ENCODE results near the gene PRPS1. TPM values are rescaled to one million over a fixed set of nuclear protein-coding genes. Genes with fewer than 3 reads are reported as not detected.

The PRPS1 gene
- total RNA-seq, 3 donors from 2014 or later (not counting 1 experiment from before 2014, with no cell fraction given), result 43.7 to 51.5 (median 49.3) TPM

DNA sequence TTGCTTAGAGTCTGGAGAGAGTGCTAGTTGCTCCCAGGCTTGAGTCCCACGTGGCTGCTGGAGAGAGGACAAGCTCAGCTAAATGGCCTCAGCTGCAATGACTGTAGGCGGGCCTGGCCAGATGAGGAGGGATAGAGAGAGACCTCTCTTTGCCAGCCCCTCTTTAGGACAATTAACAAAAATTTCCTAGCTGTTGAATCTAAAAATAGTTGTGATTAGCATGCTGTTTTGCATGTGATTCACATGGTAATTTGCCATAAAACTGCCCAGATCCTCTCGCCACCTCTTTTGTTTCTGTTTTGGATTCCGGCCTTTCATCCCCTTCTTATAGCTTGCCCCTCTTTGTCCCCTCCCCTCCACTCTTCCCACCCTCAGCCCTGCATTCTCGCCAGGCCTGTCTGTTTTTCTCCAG lies 28.9 kb upstream of the PRPS1 start:
- Mint-ChIP-seq H3K27ac (no peak overlapping the region), H3K27me3 (ENCODE audit: low read depth in 2 of 2) (no peaks in the 10 kb centered on the region), H3K4me3 (no peak overlapping the region), H3K4me1 (no peaks in the 10 kb centered on the region), H3K36me3 (no peaks in the 10 kb centered on the region), H3K9me3 (no peaks in the 10 kb centered on the region)
- TF ChIP-seq, protein P1, sequence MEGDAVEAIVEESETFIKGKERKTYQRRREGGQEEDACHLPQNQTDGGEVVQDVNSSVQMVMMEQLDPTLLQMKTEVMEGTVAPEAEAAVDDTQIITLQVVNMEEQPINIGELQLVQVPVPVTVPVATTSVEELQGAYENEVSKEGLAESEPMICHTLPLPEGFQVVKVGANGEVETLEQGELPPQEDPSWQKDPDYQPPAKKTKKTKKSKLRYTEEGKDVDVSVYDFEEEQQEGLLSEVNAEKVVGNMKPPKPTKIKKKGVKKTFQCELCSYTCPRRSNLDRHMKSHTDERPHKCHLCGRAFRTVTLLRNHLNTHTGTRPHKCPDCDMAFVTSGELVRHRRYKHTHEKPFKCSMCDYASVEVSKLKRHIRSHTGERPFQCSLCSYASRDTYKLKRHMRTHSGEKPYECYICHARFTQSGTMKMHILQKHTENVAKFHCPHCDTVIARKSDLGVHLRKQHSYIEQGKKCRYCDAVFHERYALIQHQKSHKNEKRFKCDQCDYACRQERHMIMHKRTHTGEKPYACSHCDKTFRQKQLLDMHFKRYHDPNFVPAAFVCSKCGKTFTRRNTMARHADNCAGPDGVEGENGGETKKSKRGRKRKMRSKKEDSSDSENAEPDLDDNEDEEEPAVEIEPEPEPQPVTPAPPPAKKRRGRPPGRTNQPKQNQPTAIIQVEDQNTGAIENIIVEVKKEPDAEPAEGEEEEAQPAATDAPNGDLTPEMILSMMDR (IDR thresholded peaks at IDR 0.05), result no peak
- Histone ChIP-seq H3K4me1 (ENCODE audit: control insufficient read depth, insufficient read depth, low read length) (no peaks in the 10 kb centered on the region), H3K4me3 (ENCODE audit: low read length) (no peak overlapping the region), H3K27me3 (ENCODE audit: control insufficient read depth, insufficient read depth, low read length) (no peaks in the 10 kb centered on the region), H3K9me3 (ENCODE audit: control insufficient read depth, insufficient read depth, low read length) (no peaks in the 10 kb centered on the region), H3K27ac (ENCODE audit: low read length) (no peak overlapping the region), H3K36me3 (ENCODE audit: control insufficient read depth, insufficient read depth, low read length) (no peaks in the 10 kb centered on the region)
- WGBS (ENCODE audit: insufficient coverage), result 87% methylated on average over 4 of the region's 5 CpGs
- ATAC-seq (no peak), DNase-seq (no peak)
- intact Hi-C loops (cut with micrococcal nuclease), result no loop called here

DNA sequence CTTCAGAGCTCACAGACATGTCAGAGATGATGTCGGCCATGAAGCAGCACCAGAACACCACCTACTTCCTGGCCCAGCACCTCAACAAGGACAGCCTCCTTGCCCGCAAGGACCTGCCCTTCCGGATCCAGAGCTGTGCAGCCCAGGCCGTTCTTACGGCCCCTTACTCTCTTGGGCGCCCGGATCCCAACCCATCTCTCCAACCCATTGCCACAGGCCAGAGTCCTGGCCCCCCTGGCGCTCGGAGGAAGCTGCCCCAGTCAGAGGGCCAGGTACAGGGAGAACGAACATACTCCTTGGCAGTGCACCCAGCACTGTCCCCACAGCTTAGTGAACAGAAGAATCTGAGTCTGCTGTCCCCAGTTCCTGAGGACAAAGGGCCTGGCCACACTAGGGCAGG lies 27.9 kb upstream of the PRPS1 start:
- Histone ChIP-seq H3K27ac (ENCODE audit: low read length) (no peak overlapping the region), H3K27me3 (ENCODE audit: control insufficient read depth, insufficient read depth, low read length) (no peaks in the 10 kb centered on the region), H3K4me3 (ENCODE audit: low read length) (no peak overlapping the region), H3K4me1 (ENCODE audit: control insufficient read depth, insufficient read depth, low read length) (no peaks in the 10 kb centered on the region), H3K9me3 (ENCODE audit: control insufficient read depth, insufficient read depth, low read length) (no peaks in the 10 kb centered on the region), H3K36me3 (ENCODE audit: control insufficient read depth, insufficient read depth, low read length) (no peaks in the 10 kb centered on the region)
- no peak for DNase-seq
- Mint-ChIP-seq H3K27ac (no peak overlapping the region), H3K27me3 (ENCODE audit: low read depth in 2 of 2) (no peaks in the 10 kb centered on the region), H3K4me1 (no peaks in the 10 kb centered on the region), H3K9me3 (no peaks in the 10 kb centered on the region), H3K36me3 (no peaks in the 10 kb centered on the region), H3K4me3 (no peak overlapping the region)
- no peak for ATAC-seq
- intact Hi-C loops (cut with micrococcal nuclease), result no loop called here
- 88% methylated on average over 10 of the region's 10 CpGs for WGBS (ENCODE audit: insufficient coverage)
- TF ChIP-seq, protein P1 (IDR thresholded peaks at IDR 0.05), result no peak

DNA sequence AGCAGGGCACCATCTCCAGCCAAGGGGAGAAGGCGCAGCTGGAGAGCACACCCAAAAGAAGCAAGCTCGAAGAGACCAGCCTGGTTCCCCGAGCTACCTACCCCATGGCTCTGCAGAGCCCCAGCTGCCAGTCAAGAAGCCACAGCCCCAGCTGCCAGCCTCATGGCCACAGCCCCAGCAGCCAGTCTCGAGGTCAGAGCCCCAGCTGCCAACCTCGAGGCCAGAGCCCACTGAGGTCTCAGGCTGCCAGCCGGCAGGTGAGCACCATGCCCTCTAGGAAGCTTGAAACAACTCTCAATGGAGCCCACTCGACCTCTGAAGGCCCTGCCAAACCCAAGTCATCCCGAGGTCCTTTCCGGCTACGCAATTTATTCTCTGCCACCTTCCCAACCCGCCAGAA lies 27.0 kb upstream of the PRPS1 start:
- DNase-seq (no peak), ATAC-seq (no peak)
- intact Hi-C loops (cut with micrococcal nuclease), result no loop called here
- H3K36me3 Mint-ChIP-seq, result no peaks in the 10 kb centered on the region
- Histone ChIP-seq H3K4me3 (ENCODE audit: low read length) (no peak overlapping the region), H3K9me3 (ENCODE audit: control insufficient read depth, insufficient read depth, low read length) (no peaks in the 10 kb centered on the region), H3K27me3 (ENCODE audit: control insufficient read depth, insufficient read depth, low read length) (no peaks in the 10 kb centered on the region), H3K36me3 (ENCODE audit: control insufficient read depth, insufficient read depth, low read length) (no peaks in the 10 kb centered on the region), H3K4me1 (ENCODE audit: control insufficient read depth, insufficient read depth, low read length) (no peaks in the 10 kb centered on the region), H3K27ac (ENCODE audit: low read length) (no peak overlapping the region)
- H3K4me1 Mint-ChIP-seq, result no peaks in the 10 kb centered on the region
- no peak overlapping the region for H3K4me3 Mint-ChIP-seq
- no peaks in the 10 kb centered on the region for H3K27me3 Mint-ChIP-seq (ENCODE audit: low read depth in 2 of 2)
- TF ChIP-seq, protein P1 (IDR thresholded peaks at IDR 0.05), result no peak
- H3K9me3 Mint-ChIP-seq, result no peaks in the 10 kb centered on the region
- no peak overlapping the region for H3K27ac Mint-ChIP-seq
- WGBS (ENCODE audit: insufficient coverage), result 79% methylated on average over 11 of the region's 11 CpGs

DNA sequence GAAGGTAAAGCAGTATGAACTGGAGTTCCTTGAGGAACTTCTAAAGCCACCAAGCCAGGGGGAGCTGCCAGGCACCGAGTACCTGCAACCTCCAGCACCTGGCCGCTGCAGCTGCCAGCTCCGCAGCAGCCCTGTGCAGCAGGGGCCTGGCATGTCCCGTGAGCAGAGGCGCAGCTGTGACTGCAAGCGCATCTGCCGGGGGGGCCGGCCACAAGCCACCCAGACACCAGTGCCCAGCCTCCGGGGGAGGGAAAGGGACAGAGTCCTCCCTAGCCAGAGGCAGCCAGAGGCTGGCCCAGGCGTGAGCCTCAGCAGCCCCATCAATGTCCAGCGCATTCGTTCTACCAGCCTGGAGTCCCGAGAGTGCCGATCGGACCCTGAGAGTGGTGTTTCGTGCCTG lies 26.6 kb upstream of the PRPS1 start:
- no peak overlapping the region for H3K4me3 Mint-ChIP-seq
- 92% methylated on average over 16 of the region's 16 CpGs for WGBS (ENCODE audit: insufficient coverage)
- Histone ChIP-seq H3K9me3 (ENCODE audit: control insufficient read depth, insufficient read depth, low read length) (no peaks in the 10 kb centered on the region), H3K4me1 (ENCODE audit: control insufficient read depth, insufficient read depth, low read length) (no peaks in the 10 kb centered on the region), H3K27ac (ENCODE audit: low read length) (no peak overlapping the region), H3K4me3 (ENCODE audit: low read length) (no peak overlapping the region), H3K36me3 (ENCODE audit: control insufficient read depth, insufficient read depth, low read length) (no peaks in the 10 kb centered on the region), H3K27me3 (ENCODE audit: control insufficient read depth, insufficient read depth, low read length) (no peaks in the 10 kb centered on the region)
- H3K4me1 Mint-ChIP-seq, result no peaks in the 10 kb centered on the region
- intact Hi-C loops (cut with micrococcal nuclease), result no loop called here
- no peak overlapping the region for H3K27ac Mint-ChIP-seq
- ATAC-seq (no peak), DNase-seq (no peak)
- no peaks in the 10 kb centered on the region for H3K27me3 Mint-ChIP-seq (ENCODE audit: low read depth in 2 of 2)
- H3K9me3 Mint-ChIP-seq, result no peaks in the 10 kb centered on the region
- H3K36me3 Mint-ChIP-seq, result no peaks in the 10 kb centered on the region
- TF ChIP-seq, protein P1 (IDR thresholded peaks at IDR 0.05), result no peak
